Activated CD8-positive, alpha-beta memory T cell treated with anti-CD3 and anti-CD28 coated beads, Interleukin-2, amount 50 U/mL, for 24 hours (primary cell): ENCODE data around the gene TSPYL6.
"Not testable (repeated sequence)": the region's sequence is repeated elsewhere in the genome, so short reads cannot be mapped to it uniquely, and the experiment has no call there.

Experiments used
- DNase-seq: peaks from one replicate; pipeline ENCODE4 v3.0.0-alpha.2; 2020; ENCODE audit errors: extremely low read depth

TSPYL6 gene

GRCh38 chr2:54256091-54256694 is at the start of gene TSPYL6:
Gene TSPYL6, minus strand, starts transcription at chr2:54256229. Its CDS starts 78 bp downstream, at chr2:54256151.
- no peak for DNase-seq

- no peak for DNase-seq
Observed at GRCh38 chr2:54303631-54304030, 47.6 kb upstream of the TSPYL6 start.

- no peak for DNase-seq
Observed at GRCh38 chr2:54298514-54298913, 42.5 kb upstream of the TSPYL6 start.

- DNase-seq = no peak
Observed at GRCh38 chr2:54295911-54296310, 39.9 kb upstream of the TSPYL6 start.

GRCh38 chr2:54294665-54295064 is 38.6 kb upstream of the TSPYL6 start:
- DNase-seq = not testable (repeated sequence)

- DNase-seq = no peak
Observed at GRCh38 chr2:54290356-54291025, 34.5 kb upstream of the TSPYL6 start.

GRCh38 chr2:54289917-54290316 is 33.9 kb upstream of the TSPYL6 start:
- no peak for DNase-seq

- no peak for DNase-seq
Observed at GRCh38 chr2:54287532-54287931, 31.5 kb upstream of the TSPYL6 start.

- DNase-seq = no peak
Observed at GRCh38 chr2:54285451-54285850, 29.4 kb upstream of the TSPYL6 start.

- no peak for DNase-seq
Observed at GRCh38 chr2:54284826-54285225, 28.8 kb upstream of the TSPYL6 start.

- DNase-seq = no peak
Observed at GRCh38 chr2:54279385-54279784, 23.4 kb upstream of the TSPYL6 start.

GRCh38 chr2:54275541-54275940 is 19.5 kb upstream of the TSPYL6 start:
- no peak for DNase-seq

- DNase-seq = no peak
Observed at GRCh38 chr2:54274781-54275242, 18.8 kb upstream of the TSPYL6 start.

GRCh38 chr2:54271843-54272627 is 16.0 kb upstream of the TSPYL6 start:
- no peak for DNase-seq

- no peak for DNase-seq
Observed at GRCh38 chr2:54271189-54271588, 15.2 kb upstream of the TSPYL6 start.

GRCh38 chr2:54267577-54267976 is 11.5 kb upstream of the TSPYL6 start:
- DNase-seq = no peak

GRCh38 chr2:54265081-54265480 is 9.1 kb upstream of the TSPYL6 start:
- DNase-seq = not testable (repeated sequence)

- no peak for DNase-seq
Observed at GRCh38 chr2:54262015-54262765, 6.2 kb upstream of the TSPYL6 start.

GRCh38 chr2:54261537-54261936 is 5.5 kb upstream of the TSPYL6 start:
- no peak for DNase-seq

- DNase-seq = no peak
Observed at GRCh38 chr2:54260241-54260595, 4.2 kb upstream of the TSPYL6 start.

- no peak for DNase-seq
Observed at GRCh38 chr2:54259413-54260240, 3.6 kb upstream of the TSPYL6 start.
